HFFc6 (cell line): ENCODE data around the gene CDCA3. TPM values are rescaled to one million over a fixed set of nuclear protein-coding genes. Genes with fewer than 3 reads are reported as not detected.
"Not testable (repeated sequence)": the region's sequence is repeated elsewhere in the genome, so short reads cannot be mapped to it uniquely, and the experiment has no call there.

Experiments used
- DNase-seq: peaks from one replicate; pipeline ENCODE4 v3.0.0-alpha.2; 2018
- H3K27ac Mint-ChIP-seq: 2 replicates; pipeline ENCODE4 v1.8.0; 2020; ENCODE audit warnings: mild to moderate bottlenecking, mixed read lengths
- H3K27me3 Mint-ChIP-seq: 2 replicates; pipeline ENCODE4 v1.8.0; 2021; ENCODE audit warnings: mild to moderate bottlenecking, moderate library complexity, mixed read lengths; ENCODE audit not compliant: insufficient read depth
- H3K36me3 Mint-ChIP-seq: 2 replicates; pipeline ENCODE4 v1.8.0; 2021; ENCODE audit warnings: low read depth, mixed read lengths
- H3K4me1 Mint-ChIP-seq: 2 replicates; pipeline ENCODE4 v1.8.0; 2020; ENCODE audit warnings: low read depth, mixed read lengths
- H3K4me3 Mint-ChIP-seq: 2 replicates; pipeline ENCODE4 v1.8.0; 2020; ENCODE audit warnings: mild to moderate bottlenecking, moderate library complexity, mixed read lengths
- H3K9me3 Mint-ChIP-seq: 2 replicates; pipeline ENCODE4 v1.8.0; 2020; ENCODE audit warnings: mild to moderate bottlenecking, mixed read lengths
- total RNA-seq, 6 experiments: library from RNA; stranded (reverse); fragmentation: NEBNext Ultra II Directional; extraction: Animal tissue kit (Norgen Biotek cat#: 25700); gene quantifications; 2 replicates in 1 of 6; 3 replicates in 5 of 6; pipeline ENCODE4 v1.2.3, GENCODE V29; 2021
- TF ChIP-seq, protein P1 (sequence below): fragments of 200-600 bp; sonication (generic); IDR thresholded peaks from 2 replicates; pipeline ENCODE4 v1.5.0; 2021; ENCODE audit warnings: antibody characterized with exemption, mild to moderate bottlenecking

CDCA3 gene
- total RNA-seq, 6 experiments from 2014 or later: 24.0 to 62.5 (median 56.3) TPM

DNA sequence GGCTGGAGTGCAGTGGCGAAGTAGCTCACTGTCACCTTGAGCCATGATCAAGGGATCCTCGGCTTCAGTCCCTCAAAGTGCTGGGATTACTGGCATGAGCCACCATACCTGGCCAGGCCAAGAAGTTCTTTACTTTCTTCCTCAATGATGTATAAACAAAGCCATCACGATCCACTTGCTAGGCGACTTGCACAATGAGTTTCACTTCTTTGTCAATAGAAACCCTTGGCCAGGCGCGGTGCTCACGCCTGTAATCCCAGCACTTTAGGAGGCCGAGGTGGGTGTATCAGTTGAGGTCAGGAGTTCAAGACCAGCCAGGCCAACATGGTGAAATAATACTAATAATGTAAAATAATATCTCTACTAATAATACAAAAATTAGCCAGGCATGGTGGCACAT is 36.4 kb upstream of the CDCA3 start:
- H3K4me3 Mint-ChIP-seq: no peak overlapping the region
- H3K4me1 Mint-ChIP-seq: peaks cover 15% of the 10 kb centered on the region
- H3K36me3 Mint-ChIP-seq: 0 out of 2 replicates have a peak, but pooled peaks cover 4% of the 10 kb centered on the region
- DNase-seq: no peak
- TF ChIP-seq, protein P1, sequence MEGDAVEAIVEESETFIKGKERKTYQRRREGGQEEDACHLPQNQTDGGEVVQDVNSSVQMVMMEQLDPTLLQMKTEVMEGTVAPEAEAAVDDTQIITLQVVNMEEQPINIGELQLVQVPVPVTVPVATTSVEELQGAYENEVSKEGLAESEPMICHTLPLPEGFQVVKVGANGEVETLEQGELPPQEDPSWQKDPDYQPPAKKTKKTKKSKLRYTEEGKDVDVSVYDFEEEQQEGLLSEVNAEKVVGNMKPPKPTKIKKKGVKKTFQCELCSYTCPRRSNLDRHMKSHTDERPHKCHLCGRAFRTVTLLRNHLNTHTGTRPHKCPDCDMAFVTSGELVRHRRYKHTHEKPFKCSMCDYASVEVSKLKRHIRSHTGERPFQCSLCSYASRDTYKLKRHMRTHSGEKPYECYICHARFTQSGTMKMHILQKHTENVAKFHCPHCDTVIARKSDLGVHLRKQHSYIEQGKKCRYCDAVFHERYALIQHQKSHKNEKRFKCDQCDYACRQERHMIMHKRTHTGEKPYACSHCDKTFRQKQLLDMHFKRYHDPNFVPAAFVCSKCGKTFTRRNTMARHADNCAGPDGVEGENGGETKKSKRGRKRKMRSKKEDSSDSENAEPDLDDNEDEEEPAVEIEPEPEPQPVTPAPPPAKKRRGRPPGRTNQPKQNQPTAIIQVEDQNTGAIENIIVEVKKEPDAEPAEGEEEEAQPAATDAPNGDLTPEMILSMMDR: no peak
- no peak overlapping the region for H3K27ac Mint-ChIP-seq
- no peaks in the 10 kb centered on the region for H3K9me3 Mint-ChIP-seq
- H3K27me3 Mint-ChIP-seq: no peaks in the 10 kb centered on the region

- H3K4me1 Mint-ChIP-seq: peaks cover 11% of the 10 kb centered on the region
- H3K36me3 Mint-ChIP-seq, H3K27ac Mint-ChIP-seq, DNase-seq, H3K4me3 Mint-ChIP-seq, H3K27me3 Mint-ChIP-seq, H3K9me3 Mint-ChIP-seq: not testable (repeated sequence)
Measured at GRCh38 chr12:6886206-6886999, 35.3 kb upstream of the CDCA3 start.

GRCh38 chr12:6884539-6884938 is 33.5 kb upstream of the CDCA3 start:
- Mint-ChIP-seq H3K4me1 (no peaks in the 10 kb centered on the region), H3K27ac (no peak overlapping the region), H3K27me3 (0 out of 2 replicates have a peak, but pooled peaks cover 2% of the 10 kb centered on the region), H3K36me3 (no peaks in the 10 kb centered on the region), H3K4me3 (no peak overlapping the region), H3K9me3 (no peaks in the 10 kb centered on the region)
- no peak for DNase-seq
- TF ChIP-seq, protein P1: no peak

GRCh38 chr12:6883683-6884082 is 32.6 kb upstream of the CDCA3 start:
- Mint-ChIP-seq H3K27ac (no peak overlapping the region), H3K36me3 (no peaks in the 10 kb centered on the region), H3K4me1 (no peaks in the 10 kb centered on the region)

DNA sequence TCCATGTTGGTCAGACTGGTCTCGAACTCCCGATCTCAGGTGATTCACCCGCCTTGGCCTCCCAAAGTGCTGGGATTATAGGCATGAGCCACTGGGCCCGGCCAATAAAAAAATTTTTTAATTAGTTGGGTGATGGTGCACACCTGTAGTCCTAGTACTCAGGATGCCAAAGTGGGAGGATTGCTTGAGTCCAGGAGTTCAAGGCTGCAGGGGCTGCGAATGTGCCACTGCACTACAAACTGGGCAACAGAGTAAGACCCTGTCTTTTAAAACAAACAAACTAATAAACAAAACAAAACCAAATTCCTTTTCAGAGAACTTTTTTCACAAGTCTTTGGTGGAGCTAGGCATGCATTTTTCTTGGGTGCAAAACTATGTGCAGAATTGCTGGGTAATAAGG is 32.2 kb upstream of the CDCA3 start:
- Mint-ChIP-seq H3K27me3 (0 out of 2 replicates have a peak, but pooled peaks cover 2% of the 10 kb centered on the region), H3K9me3 (no peaks in the 10 kb centered on the region), H3K4me3 (no peak overlapping the region), H3K4me1 (no peaks in the 10 kb centered on the region), H3K36me3 (no peaks in the 10 kb centered on the region), H3K27ac (no peak overlapping the region)
- no peak for DNase-seq
- TF ChIP-seq, protein P1: no peak

More at GRCh38 chr12:6883683-6884082, 32.6 kb upstream of the CDCA3 start:
- no peak for DNase-seq
- no peaks in the 10 kb centered on the region for H3K9me3 Mint-ChIP-seq
- TF ChIP-seq, protein P1: no peak
- no peak overlapping the region for H3K4me3 Mint-ChIP-seq
- H3K27me3 Mint-ChIP-seq: 0 out of 2 replicates have a peak, but pooled peaks cover 2% of the 10 kb centered on the region

GRCh38 chr12:6879824-6880223 is 28.7 kb upstream of the CDCA3 start:
- not testable (repeated sequence) for H3K4me3 Mint-ChIP-seq, H3K4me1 Mint-ChIP-seq, DNase-seq, H3K36me3 Mint-ChIP-seq, H3K27ac Mint-ChIP-seq, H3K27me3 Mint-ChIP-seq, H3K9me3 Mint-ChIP-seq

GRCh38 chr12:6874015-6874368 is 22.9 kb upstream of the CDCA3 start:
- Mint-ChIP-seq H3K4me1 (peaks cover 46% of the 10 kb centered on the region), H3K36me3 (peaks cover 25% of the 10 kb centered on the region), H3K27ac (peak overlapping the region; percentile 91), H3K4me3 (peak overlapping the region; percentile 93)
- not testable (repeated sequence) for H3K27me3 Mint-ChIP-seq, DNase-seq, H3K9me3 Mint-ChIP-seq
